ENCODE data around the gene ST3GAL5.

ST3GAL5 gene

DNA sequence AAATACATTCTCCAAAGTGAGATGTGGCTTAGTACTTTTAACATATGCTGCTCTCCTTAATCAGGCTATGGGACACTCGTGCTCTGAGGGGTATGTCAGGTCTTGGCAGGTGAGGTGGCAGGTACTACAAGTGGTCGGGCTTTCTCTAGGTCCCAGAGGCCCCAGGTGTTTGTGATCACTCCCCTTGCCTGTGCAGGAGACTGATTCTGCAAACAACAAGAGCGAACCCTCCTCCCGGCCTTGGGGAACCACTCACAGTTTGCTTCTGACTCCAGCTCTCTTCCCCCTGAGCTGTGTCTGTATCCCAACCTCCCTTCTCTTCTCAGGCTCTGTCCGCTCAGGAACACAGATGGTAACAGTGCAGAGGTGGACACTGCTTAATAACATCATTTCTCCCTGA, 86.9 kb downstream of the ST3GAL5 start:
- DNase-seq, result no peak

DNA sequence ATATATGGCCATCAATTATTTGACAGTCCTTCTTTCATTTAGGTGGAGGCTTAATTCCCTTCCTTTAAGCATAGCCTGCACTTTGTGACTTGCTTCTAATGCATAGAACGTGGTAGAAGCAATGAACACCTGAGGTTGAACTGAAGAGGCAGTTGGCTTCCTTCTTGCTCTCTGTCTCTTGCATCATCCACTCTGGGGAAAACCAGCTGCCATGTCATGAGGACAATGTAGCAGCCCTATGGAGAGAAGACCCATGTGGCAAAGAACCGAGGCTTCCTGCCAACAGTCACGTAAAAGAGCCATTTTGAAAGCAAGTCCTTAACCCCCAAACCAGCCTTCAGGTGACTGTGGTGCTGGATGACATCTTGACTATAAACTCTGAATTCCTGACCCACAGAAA, 88.2 kb downstream of the ST3GAL5 start:
- no peak for DNase-seq

DNA sequence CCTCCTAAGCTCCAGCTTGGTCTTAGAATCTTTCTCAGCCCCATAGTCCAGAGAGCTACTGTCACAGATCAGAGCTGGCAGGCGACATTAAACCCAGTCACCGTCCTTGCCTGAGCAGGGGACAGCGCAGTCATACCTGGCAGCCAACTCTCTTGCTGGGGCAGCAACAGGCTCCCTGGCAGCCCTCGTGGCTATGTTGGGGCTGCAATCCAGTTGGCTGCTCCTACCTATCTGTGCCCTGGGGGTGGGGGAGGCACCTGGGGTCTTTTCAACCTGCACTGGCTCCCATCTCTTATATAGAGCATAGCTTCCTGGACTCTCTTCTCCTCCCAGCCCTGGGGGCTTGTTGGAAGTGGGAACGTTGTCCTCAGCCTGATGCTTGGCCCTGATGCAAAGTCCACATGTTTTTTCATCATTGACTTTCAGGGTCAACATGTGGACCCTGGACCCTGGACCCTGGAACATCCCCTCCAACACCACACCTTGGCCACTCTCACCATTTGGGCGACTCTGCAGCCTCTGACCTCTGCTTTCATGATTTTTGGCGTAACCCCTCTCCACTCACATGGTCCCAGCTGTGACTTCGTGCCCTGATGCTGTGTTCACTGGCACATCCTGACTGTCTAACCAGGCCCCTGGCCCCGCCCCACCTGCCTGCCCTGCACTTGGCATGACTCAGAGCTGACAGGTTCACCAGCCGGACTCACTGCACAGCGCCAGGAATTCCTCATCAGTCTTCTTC, 89.4 kb downstream of the ST3GAL5 start:
- no peak for DNase-seq

DNA sequence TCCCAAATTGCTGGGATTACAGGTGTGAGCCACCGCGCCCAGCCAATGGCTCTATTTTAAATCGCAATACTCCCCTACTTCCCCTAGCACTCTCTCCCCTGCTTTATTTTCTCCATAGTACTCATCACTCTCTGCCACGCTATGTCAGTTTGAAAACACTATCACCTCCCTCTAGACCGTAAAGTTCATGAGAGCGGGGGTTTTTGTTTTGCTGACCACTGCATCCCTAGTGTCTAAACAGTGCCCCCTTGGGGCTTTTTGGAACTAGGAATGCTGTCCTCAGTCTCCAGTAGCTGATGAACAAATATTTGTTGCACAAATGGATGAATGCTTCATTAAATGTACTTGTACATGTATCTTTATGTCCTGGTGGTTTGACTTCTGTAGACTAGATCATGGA, 90.9 kb downstream of the ST3GAL5 start:
- no peak for DNase-seq

DNA sequence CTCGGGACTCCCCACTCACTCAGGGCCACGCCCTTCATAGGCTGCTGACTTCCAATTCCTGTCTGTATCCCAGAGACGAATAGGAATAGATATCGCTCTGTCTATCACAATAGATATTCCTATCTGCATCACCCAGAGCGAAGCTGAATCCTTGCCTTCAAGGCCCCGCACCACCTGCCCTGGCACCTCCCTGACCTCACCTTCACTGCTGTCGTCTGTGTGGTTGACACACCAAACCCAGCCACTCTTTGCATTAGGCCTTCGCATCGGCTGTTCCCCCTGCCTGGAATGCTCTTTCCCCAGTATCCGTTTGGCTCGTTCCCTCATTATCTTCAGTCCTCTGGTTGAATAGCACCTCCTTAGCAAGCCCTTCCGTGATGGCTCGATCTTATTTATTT, 91.5 kb downstream of the ST3GAL5 start:
- DNase-seq, result no peak

DNA sequence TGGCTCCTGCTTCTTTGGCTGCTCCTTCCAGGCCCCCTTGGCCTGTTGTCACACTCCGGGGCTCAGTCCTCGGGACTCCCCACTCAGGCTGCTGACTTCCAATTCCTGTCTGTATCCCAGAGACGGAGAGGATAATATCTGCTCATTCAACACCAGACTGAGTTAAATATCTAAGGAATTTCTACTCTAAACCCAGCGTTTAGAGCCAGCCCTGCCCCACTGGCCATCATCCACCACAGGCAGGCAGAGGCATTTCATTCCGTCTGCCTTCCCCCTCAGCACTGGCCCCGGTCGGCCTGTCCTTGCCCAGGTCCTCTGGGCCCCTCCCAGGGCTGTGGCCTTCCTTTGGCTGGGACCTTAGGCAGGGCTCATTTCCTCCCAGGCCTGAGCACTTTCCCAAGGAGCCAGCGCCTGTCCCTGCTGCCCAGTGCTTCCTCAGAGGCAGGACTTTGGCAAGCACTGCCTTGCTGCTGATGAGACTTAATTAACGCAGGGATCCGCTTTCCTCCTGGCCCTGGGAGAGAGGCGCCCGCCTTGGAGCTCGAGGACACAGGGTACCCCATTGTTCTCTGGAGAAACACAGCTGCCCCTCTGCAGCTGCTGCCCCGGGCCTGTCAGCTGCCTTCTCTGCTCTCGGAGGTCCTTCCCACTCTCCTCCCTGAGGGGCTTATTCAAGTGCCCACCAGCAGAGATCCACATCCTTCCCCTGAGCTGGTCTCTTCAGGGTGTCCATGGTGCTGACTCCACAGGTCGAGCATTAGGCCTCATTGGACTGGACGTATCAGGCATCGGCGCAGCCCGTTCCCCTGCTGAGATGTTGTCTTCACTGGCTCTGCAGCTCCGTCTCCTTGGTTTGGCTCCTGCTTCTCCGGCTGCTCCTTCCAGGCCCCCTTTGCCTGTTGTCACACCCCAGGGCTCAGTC, 92.2 kb downstream of the ST3GAL5 start:
- DNase-seq, result no peak

DNA sequence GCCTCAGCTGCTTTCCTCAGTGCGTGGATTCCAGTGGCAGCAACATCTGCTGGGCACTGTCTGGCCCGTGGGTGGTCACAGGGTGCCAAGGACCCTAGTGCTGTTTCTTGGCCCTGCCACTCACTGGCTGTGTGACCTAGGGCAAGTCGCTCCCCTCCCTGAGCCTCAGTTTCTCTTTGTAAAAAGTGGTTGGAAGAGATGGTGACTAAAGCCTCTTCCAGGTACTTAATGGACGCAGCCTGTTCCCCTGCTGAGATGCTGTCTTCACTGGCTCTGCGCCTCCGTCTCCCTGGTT, 92.8 kb downstream of the ST3GAL5 start:
- DNase-seq, result no peak

DNA sequence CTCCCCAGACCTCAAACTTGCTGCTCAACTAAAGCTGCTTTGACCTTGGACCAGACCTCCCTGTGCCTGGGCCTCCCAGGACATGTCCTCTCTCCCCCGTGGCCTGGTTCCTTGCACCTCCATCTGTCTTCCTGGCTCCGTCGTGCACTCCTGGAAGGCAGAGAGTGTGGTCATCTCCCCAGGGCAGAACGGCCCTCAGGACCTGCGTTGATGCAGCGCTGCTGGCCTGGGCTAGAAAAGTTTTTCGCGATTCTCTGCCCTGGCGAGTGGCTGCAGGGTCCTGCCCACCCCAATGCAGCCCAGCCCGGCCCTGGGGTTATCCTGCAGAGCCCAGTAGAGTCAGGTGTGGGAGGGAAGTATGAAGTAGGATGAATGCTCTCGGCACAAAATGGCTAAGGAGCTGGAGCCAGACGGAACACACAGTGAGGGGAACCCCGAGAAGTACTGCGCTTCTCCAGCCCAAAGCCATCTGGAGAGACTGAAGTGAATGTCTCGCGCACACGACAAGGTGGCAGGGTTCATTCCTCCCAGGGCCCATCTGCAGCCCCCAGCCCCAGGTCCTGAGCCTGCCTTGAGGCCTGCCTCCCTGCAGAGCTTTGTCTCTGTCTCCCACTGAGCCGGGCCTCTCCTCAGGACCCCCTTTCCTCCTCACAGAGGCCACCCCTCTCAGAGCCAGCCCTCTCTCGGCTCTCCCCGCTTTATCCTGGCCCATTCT, 93.3 kb downstream of the ST3GAL5 start:
- DNase-seq, result no peak

DNA sequence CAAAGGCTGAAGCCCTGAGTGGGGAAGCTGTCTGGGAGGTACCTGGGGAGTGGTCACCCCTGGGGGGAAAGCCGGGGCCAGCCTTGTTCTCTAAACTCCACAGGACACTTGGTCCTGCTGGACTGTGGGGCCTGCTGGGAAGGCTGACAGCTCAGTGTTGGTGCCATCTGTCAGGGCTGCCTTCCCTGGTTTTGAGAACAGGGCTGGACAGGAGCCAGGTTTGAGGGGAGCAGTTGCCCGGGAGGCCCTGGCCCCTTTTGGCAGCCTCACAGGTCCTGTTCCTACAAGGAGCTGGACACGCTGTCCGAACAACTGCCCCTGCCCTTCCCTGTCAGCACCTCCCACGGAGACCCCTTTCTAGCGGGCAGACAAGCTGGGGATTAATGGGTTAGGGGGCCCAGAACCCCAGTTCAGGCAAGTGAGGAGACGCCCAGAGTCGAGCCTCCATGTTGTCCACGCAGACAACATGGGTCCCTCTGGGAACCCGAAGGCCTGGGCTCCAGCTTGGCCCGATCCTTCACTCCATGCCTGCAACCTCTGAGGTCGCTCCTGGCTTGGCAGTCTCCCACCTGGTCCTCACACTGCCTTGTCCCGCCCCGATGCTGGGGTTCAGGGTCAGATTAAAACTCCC, 94.2 kb downstream of the ST3GAL5 start:
- DNase-seq, result no peak

DNA sequence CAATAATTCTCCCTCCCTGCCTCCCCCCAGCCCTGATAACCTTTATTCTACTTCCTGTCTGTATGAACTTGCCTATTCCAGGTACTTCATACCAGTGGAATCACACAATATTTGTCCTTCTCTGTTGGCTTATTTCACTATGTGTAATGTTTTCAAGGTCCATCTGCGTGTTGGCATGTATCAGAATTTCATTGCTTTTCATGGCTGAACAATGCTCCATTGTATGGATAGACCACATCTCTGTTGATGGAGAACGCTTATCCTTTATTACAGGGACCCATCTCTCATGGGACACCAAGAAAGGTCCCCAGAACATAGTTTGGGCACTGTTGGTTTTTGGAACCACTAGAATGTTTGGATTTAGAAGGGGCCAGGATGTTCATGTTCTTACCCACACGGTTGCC, 94.8 kb downstream of the ST3GAL5 start:
- no peak for DNase-seq

DNA sequence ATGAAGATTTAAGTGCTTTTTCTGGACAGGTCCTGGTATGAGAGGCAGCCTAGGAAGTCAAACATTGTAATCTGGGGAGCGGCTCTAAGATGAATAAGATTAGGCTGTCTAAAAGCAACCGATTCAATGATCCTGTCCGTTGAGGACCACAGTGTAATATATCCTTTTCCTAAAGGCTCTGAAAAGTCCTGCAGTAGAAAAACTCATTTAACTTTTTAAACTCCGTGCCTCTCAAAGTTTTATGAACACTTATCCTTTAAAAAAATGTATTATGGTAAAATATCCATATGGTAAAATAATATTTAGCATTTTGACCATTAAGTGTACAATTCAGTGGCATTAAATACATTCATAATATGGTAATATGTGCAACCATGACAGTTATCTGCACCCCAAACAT, 95.2 kb downstream of the ST3GAL5 start:
- DNase-seq, result no peak

DNA sequence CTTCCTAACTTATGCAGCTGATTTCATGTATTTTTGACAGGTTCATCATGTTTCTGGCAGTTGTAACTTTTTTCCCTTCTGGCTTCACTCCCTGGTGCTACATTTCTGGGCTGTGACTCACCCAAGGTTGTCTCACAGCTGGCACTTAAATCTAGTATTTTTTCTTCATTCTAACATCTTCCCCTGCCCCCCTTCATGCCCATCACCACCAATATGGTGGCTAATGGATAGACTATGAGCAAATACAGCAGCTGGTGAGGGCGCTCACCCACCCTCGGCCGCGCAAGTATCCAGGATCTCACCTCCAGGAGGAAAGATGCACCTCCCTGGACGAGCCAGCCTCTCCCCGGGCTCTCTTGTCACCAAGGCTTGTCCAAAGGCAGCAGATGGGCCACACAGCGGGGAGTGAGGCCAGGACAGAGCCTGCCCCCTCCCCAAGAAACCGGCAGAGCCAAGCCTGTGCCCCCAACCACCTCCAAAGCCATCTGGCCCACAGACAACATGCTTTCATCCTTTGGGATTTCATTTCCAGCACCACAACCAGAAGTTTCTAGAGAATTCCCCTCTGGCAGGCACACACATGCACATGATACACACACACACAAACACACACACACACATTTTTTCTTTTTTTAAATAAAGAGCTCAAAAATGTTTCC, 95.9 kb downstream of the ST3GAL5 start:
- DNase-seq, result no peak

DNA sequence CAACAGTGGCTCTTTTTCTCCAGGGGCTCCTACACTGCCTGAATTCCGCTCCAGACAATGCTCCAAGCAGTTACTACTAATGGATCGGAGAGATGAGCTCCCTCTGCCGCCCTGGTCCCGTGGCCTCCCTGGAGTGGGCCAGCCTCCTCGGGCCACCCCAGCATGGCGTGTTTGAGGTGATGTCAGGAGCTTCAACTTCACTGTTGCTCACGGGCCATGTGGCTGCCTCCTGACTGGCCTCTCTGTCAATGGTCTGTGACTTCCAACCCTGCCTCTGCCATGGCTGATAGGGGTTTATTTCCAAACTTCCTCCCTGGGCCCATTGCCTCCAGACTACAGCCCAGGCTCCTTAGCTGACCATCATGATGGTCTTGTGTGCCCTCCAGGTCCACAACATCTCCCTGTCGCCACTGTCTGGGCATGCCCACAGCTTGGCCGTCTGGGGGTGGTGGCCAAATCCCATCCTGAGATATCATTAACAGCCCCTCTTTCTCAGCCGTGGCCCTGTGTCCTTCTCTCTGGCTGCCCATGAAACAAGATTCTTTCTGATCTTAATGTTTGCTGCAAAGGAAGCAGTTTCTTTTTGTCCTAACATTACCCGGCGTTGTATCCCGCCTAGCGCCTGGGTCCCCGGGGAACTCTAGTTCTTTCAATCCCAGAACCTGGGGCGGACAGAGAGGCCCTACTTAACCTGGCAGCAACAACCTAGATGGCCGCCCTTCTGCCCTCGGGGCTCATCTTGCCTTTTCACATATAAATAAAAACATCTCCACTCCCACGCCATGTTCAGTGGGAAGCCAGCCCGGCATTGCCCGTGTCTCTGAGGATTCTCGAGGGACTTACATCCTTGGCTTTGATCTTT, 96.9 kb downstream of the ST3GAL5 start:
- no peak for DNase-seq

DNA sequence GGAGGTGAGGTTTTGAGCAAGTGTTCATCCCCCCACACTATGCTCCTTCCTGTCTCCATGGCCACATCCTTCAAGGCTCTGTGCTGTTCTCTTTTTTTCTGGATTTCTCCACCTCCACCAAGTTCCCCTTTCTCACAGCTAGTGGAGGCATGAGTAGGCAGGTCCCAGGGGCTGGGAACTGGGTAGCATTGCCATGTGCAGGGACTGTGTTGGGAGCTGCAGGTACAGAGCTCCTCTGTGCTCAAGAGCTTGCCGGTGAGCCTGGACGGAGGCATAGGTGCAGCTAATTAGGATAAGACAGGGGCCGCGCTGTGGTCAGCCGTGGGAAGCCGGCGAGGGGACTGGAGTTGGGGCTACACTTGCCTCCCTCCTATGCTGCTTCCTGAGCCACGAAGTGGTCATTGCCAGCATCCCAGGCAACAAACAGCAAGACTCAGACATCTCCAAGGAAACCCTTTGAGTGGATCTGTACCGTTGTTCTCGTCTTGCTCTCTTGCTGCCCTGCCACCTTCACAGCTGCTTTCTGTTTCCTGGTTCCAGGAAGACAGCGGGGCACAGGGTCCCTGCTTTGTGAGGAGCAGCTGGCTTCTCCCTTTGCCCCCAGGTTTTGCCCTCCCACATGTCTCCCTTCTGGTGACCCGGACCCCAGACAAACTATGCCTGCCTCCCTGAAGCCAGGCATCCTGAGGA, 98.1 kb downstream of the ST3GAL5 start:
- no peak for DNase-seq

DNA sequence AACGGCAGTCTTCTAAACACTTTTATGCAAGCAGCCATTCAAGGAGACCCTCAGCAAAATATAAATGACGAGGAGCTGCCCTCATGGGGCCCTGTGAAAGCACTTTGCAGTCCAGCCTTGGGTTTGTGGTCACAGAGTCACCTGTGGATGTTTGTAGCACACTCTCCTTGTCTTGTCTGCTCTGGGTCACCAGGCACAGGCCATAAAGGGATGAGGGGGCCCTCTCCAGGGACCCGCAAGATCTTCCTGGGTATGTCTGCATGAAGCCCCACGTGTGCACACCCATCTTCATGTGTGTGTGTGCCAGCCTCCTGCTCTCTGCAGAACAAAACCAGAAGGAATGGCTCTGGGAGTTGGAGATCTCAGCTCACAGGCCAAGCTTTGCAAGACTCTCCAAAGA, 98.8 kb downstream of the ST3GAL5 start:
- DNase-seq, result no peak

DNA sequence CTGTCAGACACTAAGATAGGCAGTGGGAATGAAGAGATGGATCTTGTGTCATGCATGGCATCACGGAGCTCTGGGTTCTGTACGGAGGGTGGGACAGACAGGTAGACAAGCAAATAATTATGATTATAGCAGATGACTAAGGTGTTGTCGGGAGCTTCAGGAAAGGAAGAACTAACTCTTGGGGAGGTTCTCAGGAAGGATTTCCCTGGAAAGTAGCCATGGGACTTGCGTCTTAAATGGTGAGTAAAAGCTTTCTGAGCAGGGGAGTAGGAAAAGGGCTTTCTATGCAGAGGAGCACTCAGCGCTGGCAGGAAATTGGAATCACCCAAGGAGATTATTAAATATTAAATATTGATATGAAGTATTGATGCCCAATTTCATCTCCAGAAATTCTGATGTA, 99.5 kb downstream of the ST3GAL5 start:
- no peak for DNase-seq

DNA sequence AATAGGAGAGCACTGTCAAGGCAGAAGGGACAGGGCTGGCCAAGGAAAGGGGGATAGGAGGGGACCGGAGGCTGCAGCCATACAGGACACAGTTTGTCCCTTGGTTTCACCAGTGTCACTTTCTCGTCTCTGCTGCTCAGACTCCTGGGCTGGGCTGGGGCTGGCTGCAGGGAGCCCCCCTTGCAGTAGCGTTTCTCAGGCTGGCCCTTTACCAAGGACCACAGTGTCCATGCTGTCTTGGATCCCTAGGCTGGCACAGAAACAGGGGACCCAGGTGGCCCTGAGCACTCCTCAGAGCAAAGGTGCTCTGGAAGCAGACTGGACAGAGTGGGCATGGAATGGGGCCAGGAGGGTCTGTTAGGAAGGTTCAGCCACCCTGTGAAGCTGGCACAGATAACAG, 100.2 kb downstream of the ST3GAL5 start:
- no peak for DNase-seq

DNA sequence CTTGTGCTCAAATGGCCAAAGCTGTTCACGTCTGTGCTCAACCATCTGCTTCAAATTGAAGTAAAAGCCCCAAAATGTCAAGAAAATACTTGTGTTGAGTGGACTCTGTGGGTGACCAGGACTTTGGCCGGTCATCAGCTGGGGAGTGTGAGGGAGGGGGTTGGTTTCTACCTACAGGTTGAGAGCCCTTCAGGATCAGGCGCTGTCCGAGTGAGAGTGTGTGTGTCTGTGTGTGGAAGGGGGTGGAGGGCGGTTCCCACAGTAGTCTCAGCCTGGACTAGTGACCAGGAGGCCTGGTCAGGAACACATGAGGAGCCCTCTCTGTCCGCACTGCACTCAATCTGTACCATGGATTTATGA, 100.8 kb downstream of the ST3GAL5 start:
- DNase-seq, result no peak

DNA sequence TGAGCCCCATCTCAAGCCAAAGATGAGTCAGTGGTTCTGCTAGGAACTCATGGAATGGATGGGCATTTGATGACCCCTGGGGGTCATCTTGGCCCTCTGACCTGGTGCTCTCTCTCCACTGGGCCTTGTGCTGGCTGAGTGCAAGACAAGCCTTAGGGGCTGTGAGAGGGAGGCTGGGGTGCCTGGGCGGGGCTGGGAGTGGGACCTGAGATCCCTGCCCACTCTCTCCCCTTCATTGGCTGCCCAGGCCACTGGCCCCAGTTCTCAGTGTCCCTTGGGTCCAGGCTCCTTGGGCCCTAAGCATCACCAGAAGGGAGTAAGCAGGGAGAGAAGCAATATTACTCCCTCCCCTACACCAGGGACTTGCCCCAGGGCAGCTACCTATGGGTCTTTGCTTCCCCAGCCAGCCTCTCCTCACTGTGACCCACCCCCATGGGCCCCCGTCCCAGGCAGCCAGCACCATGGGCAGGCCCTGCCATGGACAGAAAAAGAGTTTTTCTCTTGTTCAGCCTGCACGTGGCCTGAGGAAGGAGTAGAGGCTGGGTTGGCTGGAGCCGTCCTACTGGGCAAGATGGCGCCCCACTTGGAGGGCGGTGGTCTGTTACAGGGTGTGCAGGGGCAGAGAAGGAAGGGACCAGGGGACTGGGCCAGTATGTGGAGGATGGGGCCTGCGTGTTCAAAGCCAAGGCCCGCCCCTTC, 101.4 kb downstream of the ST3GAL5 start:
- no peak for DNase-seq
